Measurements from ENCODE around the gene C16orf92. TPM values are rescaled to one million over a fixed set of nuclear protein-coding genes. Genes with fewer than 3 reads are reported as not detected.

The C16orf92 gene
- total RNA-seq, 1 experiment from 2014 or later, result not detected

DNA sequence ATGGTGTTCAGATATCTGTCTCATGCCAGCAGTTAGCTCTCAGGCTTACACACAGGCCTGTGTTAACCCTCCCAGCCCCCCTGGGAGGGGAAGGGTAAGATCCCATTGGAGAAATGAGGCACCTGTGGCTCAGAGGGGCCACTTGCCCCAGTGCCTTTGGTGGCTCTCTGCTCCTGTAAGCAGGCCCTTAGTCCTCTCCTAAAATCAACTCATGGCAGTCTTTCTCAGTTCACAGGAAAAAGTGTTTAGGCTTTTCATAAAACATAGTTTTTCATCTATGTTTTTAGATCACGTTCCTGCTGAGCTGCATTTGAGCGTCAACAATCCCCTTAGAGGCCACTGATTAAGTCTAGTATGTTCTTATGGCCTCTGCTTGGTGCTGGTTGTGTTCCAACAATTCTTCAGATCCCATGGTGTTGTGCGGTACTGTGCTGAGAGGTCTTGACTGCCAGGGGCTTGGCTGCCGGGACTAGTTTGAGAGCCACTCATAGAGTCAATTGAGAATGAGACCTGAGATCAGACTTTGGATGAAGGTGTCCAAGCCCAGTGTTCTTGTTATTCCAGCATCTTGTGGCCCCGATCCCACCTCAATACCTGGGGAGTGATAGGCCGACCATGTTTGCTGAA lies 38.7 kb upstream of the C16orf92 start:
- POLR2A ChIA-PET, result no interaction called here
- CTCF ChIA-PET, result no interaction called here
- Histone ChIP-seq H3K27ac (ENCODE audit: low read depth, low read length) (no peak overlapping the region), H3K36me3 (ENCODE audit: control insufficient read depth in 1 of 2, insufficient read depth in 2 of 2, low read length in 2 of 2) (peaks cover 60 to 69% of the 10 kb centered on the region in 2 experiments), H2AFZ (ENCODE audit: low read depth, low read length, poor library complexity, severe bottlenecking) (no peak overlapping the region), H3K9ac (ENCODE audit: low read length) (no peak overlapping the region), H3K4me3 (replicated peaks in 1 of 2; ENCODE audit: low read depth in 1 of 2, low read length in 2 of 2) (no peak overlapping the region), H3K4me1 (ENCODE audit: control insufficient read depth in 1 of 2, insufficient read depth in 2 of 2, low read length in 2 of 2) (no peaks in the 10 kb centered on the region), H3K4me2 (ENCODE audit: low read length) (no peak overlapping the region), H3K79me2 (ENCODE audit: insufficient read depth, low read length) (peaks cover 14% of the 10 kb centered on the region; the same call in 1 of the 2 replicates), H3K9me2 (ENCODE audit: insufficient read depth) (no peaks in the 10 kb centered on the region), H4K20me1 (ENCODE audit: insufficient read depth) (no peaks in the 10 kb centered on the region), H3K27me3 (ENCODE audit: insufficient read depth, low read length) (no peaks in the 10 kb centered on the region), H3K9me3 (ENCODE audit: control insufficient read depth in 1 of 2, insufficient read depth in 1 of 2, low read depth in 1 of 2, low read length in 2 of 2) (no peaks in the 10 kb centered on the region)
- TF ChIP-seq, protein P1, sequence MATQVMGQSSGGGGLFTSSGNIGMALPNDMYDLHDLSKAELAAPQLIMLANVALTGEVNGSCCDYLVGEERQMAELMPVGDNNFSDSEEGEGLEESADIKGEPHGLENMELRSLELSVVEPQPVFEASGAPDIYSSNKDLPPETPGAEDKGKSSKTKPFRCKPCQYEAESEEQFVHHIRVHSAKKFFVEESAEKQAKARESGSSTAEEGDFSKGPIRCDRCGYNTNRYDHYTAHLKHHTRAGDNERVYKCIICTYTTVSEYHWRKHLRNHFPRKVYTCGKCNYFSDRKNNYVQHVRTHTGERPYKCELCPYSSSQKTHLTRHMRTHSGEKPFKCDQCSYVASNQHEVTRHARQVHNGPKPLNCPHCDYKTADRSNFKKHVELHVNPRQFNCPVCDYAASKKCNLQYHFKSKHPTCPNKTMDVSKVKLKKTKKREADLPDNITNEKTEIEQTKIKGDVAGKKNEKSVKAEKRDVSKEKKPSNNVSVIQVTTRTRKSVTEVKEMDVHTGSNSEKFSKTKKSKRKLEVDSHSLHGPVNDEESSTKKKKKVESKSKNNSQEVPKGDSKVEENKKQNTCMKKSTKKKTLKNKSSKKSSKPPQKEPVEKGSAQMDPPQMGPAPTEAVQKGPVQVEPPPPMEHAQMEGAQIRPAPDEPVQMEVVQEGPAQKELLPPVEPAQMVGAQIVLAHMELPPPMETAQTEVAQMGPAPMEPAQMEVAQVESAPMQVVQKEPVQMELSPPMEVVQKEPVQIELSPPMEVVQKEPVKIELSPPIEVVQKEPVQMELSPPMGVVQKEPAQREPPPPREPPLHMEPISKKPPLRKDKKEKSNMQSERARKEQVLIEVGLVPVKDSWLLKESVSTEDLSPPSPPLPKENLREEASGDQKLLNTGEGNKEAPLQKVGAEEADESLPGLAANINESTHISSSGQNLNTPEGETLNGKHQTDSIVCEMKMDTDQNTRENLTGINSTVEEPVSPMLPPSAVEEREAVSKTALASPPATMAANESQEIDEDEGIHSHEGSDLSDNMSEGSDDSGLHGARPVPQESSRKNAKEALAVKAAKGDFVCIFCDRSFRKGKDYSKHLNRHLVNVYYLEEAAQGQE (IDR thresholded peaks at IDR 0.05; ENCODE audit: low read depth), result no peak
- no peak for TF ChIP-seq EZH2phosphoT487 (IDR thresholded peaks at IDR 0.05; ENCODE audit: borderline replicate concordance)
- TF ChIP-seq RAD21 (IDR thresholded peaks at IDR 0.05; ENCODE audit: low read depth), result no peak
- TF ChIP-seq, protein P2, sequence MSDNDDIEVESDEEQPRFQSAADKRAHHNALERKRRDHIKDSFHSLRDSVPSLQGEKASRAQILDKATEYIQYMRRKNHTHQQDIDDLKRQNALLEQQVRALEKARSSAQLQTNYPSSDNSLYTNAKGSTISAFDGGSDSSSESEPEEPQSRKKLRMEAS (IDR thresholded peaks at IDR 0.05), result no peak
- TF ChIP-seq FOSL1 (IDR thresholded peaks at IDR 0.05; ENCODE audit: low read depth), result no peak
- TF ChIP-seq EZH2 (IDR thresholded peaks at IDR 0.05), result no peak
- no peak for TF ChIP-seq YY1 (IDR thresholded peaks at IDR 0.05; ENCODE audit: extremely low read depth, insufficient replicate concordance, low read depth, low read length)
- TF ChIP-seq, protein P3, sequence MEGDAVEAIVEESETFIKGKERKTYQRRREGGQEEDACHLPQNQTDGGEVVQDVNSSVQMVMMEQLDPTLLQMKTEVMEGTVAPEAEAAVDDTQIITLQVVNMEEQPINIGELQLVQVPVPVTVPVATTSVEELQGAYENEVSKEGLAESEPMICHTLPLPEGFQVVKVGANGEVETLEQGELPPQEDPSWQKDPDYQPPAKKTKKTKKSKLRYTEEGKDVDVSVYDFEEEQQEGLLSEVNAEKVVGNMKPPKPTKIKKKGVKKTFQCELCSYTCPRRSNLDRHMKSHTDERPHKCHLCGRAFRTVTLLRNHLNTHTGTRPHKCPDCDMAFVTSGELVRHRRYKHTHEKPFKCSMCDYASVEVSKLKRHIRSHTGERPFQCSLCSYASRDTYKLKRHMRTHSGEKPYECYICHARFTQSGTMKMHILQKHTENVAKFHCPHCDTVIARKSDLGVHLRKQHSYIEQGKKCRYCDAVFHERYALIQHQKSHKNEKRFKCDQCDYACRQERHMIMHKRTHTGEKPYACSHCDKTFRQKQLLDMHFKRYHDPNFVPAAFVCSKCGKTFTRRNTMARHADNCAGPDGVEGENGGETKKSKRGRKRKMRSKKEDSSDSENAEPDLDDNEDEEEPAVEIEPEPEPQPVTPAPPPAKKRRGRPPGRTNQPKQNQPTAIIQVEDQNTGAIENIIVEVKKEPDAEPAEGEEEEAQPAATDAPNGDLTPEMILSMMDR (IDR thresholded peaks at IDR 0.05 in 2 of 3, conservative IDR thresholded peaks at IDR 0.05 in 1 of 3; ENCODE audit: borderline replicate concordance in 1 of 3, insufficient read depth in 1 of 3, low read depth in 2 of 3, low read length in 2 of 3), result no peak
- no peak for TF ChIP-seq SP1 (IDR thresholded peaks at IDR 0.05; ENCODE audit: low read depth)
- TF ChIP-seq ZNF274 (IDR thresholded peaks at IDR 0.05; ENCODE audit: low read depth, low read length), result no peak
- TF ChIP-seq JUND (IDR thresholded peaks at IDR 0.05), result no peak
- TF ChIP-seq, protein P4, sequence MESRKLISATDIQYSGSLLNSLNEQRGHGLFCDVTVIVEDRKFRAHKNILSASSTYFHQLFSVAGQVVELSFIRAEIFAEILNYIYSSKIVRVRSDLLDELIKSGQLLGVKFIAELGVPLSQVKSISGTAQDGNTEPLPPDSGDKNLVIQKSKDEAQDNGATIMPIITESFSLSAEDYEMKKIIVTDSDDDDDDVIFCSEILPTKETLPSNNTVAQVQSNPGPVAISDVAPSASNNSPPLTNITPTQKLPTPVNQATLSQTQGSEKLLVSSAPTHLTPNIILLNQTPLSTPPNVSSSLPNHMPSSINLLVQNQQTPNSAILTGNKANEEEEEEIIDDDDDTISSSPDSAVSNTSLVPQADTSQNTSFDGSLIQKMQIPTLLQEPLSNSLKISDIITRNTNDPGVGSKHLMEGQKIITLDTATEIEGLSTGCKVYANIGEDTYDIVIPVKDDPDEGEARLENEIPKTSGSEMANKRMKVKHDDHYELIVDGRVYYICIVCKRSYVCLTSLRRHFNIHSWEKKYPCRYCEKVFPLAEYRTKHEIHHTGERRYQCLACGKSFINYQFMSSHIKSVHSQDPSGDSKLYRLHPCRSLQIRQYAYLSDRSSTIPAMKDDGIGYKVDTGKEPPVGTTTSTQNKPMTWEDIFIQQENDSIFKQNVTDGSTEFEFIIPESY (IDR thresholded peaks at IDR 0.05; ENCODE audit: extremely low read depth, insufficient replicate concordance, low read length), result no peak
- no peak for TF ChIP-seq EGR1 (IDR thresholded peaks at IDR 0.05; ENCODE audit: low read depth)
- TF ChIP-seq POLR2AphosphoS5 (IDR thresholded peaks at IDR 0.05; ENCODE audit: low read depth, low read length), result no peak
- TF ChIP-seq, protein P5, sequence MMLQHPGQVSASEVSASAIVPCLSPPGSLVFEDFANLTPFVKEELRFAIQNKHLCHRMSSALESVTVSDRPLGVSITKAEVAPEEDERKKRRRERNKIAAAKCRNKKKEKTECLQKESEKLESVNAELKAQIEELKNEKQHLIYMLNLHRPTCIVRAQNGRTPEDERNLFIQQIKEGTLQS (IDR thresholded peaks at IDR 0.05), result no peak
- no peak for TF ChIP-seq CEBPB (IDR thresholded peaks at IDR 0.05; ENCODE audit: low read depth)
- DNase-seq (ENCODE audit: low read depth, low spot score) (no peak), ATAC-seq (no peak)
- RAD21 ChIA-PET (ENCODE audit: low non-redundant PET in 1 of 2, low total read pairs in 2 of 2, uncharacterized antibody in 2 of 2, unreplicated experiment in 2 of 2), result no interaction called here
- intact Hi-C loops (cut with micrococcal nuclease), result no loop called here
- BruUV-seq (replicated peaks), result no TSS peak
